A673 (cell line): Measurements from ENCODE around the gene CDH1. TPM values are rescaled to one million over a fixed set of nuclear protein-coding genes. Genes with fewer than 3 reads are reported as not detected.
A peak's percentile ranks its signal among the peaks of the same experiment; 100 is the strongest.

Experiments
- BruUV-seq: library from RNA; stranded (reverse); fragments of 400-500 nt; replicated peaks from 2 replicates; lab custom pipeline; 2021; lab: Mats Ljungman, UMichigan
- CTCF ChIA-PET: fragments of 300-600 bp; sonication (Branson Sonifier 250); formaldehyde crosslinking; loops from one replicate; lab custom pipeline; 2022; ENCODE audit warnings: antibody characterized with exemption; lab: Charles Lee
- POLR2A ChIA-PET: fragments of 300-600 bp; sonication (Branson Sonifier 250); formaldehyde crosslinking; loops from one replicate; lab custom pipeline; 2022; ENCODE audit warnings: antibody characterized with exemption; ENCODE audit not compliant: low non-redundant PET; lab: Charles Lee
- DNase-seq: peaks from one replicate; pipeline ENCODE4 v3.0.0-alpha.2; 2015; ENCODE audit warnings: low spot score
- H3K27ac ChIP-seq: fragments of 200-600 bp; sonication (generic); 2 replicates; pipeline ENCODE4 v1.5.1; 2016; ENCODE audit warnings: mixed run types, low read depth, mild to moderate bottlenecking, mixed read lengths, antibody characterized with exemption, low read length; ENCODE audit not compliant: poor library complexity, severe bottlenecking
- H3K27me3 ChIP-seq: fragments of 200-600 bp; sonication (generic); replicated peaks from 2 replicates; pipeline ENCODE4 v1.6.1; 2017; ENCODE audit warnings: mixed run types, low read depth, mild to moderate bottlenecking, mixed read lengths, antibody characterized with exemption, low read length; ENCODE audit not compliant: insufficient read depth, poor library complexity
- H3K36me3 ChIP-seq: fragments of 200-600 bp; sonication (generic); 2 replicates; pipeline ENCODE4 v1.6.1; 2016; ENCODE audit warnings: mixed run types, mild to moderate bottlenecking, mixed read lengths, antibody characterized with exemption, low read length; ENCODE audit not compliant: insufficient read depth, poor library complexity, severe bottlenecking
- H3K4me1 ChIP-seq: fragments of 200-600 bp; sonication (generic); 2 replicates; pipeline ENCODE4 v1.6.1; 2017; ENCODE audit warnings: mixed run types, mild to moderate bottlenecking, mixed read lengths, antibody characterized with exemption, low read length; ENCODE audit not compliant: insufficient read depth, poor library complexity, severe bottlenecking
- H3K4me3 ChIP-seq: fragments of 200-600 bp; sonication (generic); 2 replicates; pipeline ENCODE4 v1.5.1; 2016; ENCODE audit warnings: low read depth, mixed run types, mild to moderate bottlenecking, mixed read lengths, low read length; ENCODE audit not compliant: poor library complexity, severe bottlenecking
- H3K9me3 ChIP-seq: fragments of 200-600 bp; sonication (generic); 2 replicates; pipeline ENCODE4 v1.6.1; 2016; ENCODE audit warnings: mixed run types, low read depth, mild to moderate bottlenecking, mixed read lengths, antibody characterized with exemption, low read length; ENCODE audit not compliant: poor library complexity, severe bottlenecking
- CTCF ChIP-seq: fragments of 300-800, 200-600 bp; sonication (generic); conservative IDR thresholded peaks from 2 replicates; pipeline ENCODE4 v1.5.1; 2017; ENCODE audit warnings: low read depth, mild to moderate bottlenecking, antibody characterized with exemption, low read length, moderate library complexity, mixed read lengths
- EZH2 ChIP-seq: fragments of 200-600 bp; sonication (generic); IDR thresholded peaks from 2 replicates; pipeline ENCODE4 v1.6.1; 2017; ENCODE audit warnings: borderline replicate concordance, low read depth, mild to moderate bottlenecking, mixed read lengths, antibody characterized with exemption, low read length; ENCODE audit not compliant: poor library complexity, severe bottlenecking
- intact Hi-C: fragments of 100-400 bp; cut with micrococcal nuclease; formaldehyde crosslinking; loops from one replicate; pipeline ENCODE4 v1.10.0; 2022; ENCODE audit not compliant: unreplicated experiment
- total RNA-seq: library from RNA; stranded (reverse); gene quantifications from 2 replicates; pipeline ENCODE4 v1.2.3, GENCODE V29; 2021

CDH1 gene
- total RNA-seq, 1 experiment from 2014 or later = 0.06 TPM

GRCh38 chr16:68814516-68814915 is 77.4 kb downstream of the CDH1 start:
- intact Hi-C loops = no loop called here
- Histone ChIP-seq H3K4me3 (no peak overlapping the region), H3K36me3 (no peaks in the 10 kb centered on the region), H3K9me3 (no peaks in the 10 kb centered on the region), H3K4me1 (no peaks in the 10 kb centered on the region), H3K27me3 (no peaks in the 10 kb centered on the region), H3K27ac (no peak overlapping the region)
- POLR2A ChIA-PET = no interaction called here
- CTCF ChIA-PET = no interaction called here
- TF ChIP-seq EZH2 = no peak
- TF ChIP-seq CTCF = no peak
- BruUV-seq = no TSS peak
- DNase-seq = no peak

DNA sequence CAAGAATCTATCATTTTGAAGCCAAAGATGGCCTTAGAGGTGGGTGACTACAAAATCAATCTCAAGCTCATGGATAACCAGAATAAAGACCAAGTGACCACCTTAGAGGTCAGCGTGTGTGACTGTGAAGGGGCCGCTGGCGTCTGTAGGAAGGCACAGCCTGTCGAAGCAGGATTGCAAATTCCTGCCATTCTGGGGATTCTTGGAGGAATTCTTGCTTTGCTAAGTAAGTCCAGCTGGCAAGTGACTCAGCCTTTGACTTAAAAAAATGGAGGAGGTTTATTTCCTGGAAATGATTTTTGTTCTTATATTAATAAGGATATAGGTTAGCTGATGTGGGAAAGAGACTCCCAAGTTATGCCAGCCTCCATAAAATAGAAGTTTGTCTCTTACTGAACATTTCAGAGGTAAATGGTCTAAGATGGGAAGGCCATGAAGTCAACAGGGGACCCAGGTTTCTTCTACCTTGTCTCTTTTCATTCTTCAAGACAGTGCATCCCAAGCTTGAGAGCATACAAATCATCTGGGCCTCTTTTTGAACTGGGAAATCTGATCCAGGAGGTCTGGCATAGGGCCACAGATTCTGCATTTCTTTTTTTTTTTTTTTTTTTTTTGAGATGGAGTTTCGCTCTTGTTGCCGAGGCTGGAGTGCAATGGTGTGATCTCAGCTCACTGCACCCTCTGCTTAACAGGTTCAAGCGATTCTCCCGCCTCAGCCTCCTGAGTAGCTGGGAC is 86.5 kb downstream of the CDH1 start:
- intact Hi-C loops = no loop called here
- H3K27me3 ChIP-seq = no peaks in the 10 kb centered on the region
- H3K9me3 ChIP-seq = no peaks in the 10 kb centered on the region
- H3K4me3 ChIP-seq = no peak overlapping the region
- ChIA-PET POLR2A (no interaction called here), CTCF (no interaction called here)
- no TSS peak for BruUV-seq
- DNase-seq = peak; percentile 11
- H3K27ac ChIP-seq = no peak overlapping the region
- no peak for TF ChIP-seq EZH2
- no peak for TF ChIP-seq CTCF
- no peaks in the 10 kb centered on the region for H3K4me1 ChIP-seq
- H3K36me3 ChIP-seq = no peaks in the 10 kb centered on the region

DNA sequence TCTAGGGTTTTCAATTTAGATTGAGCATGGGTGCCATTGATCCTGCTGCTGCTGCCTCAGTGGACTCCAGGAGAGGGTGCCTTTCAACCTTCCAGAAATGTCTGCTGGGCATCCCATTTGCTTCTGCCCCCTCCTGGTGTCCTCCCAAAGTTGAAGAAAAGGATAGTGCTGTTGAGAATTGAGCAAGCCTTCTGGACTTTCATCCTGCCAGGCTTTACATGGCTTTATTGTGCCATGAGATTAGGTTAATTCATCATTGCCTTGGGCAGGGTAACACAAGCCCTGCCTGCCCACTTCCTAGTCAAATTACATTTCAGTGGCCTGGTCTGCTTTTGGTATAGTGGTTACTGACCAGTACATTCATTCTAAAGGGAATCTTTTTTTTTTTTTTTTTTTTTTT is 88.3 kb downstream of the CDH1 start:
- intact Hi-C loops = no loop called here

More for the DNA sequence above, 88.3 kb downstream of the CDH1 start:
- DNase-seq = no peak
- TF ChIP-seq CTCF (no peak), EZH2 (no peak)
- no peaks in the 10 kb centered on the region for H3K36me3 ChIP-seq
- no TSS peak for BruUV-seq
- no peaks in the 10 kb centered on the region for H3K9me3 ChIP-seq
- H3K4me3 ChIP-seq = no peak overlapping the region
- ChIA-PET CTCF (no interaction called here), POLR2A (no interaction called here)
- no peaks in the 10 kb centered on the region for H3K4me1 ChIP-seq
- no peak overlapping the region for H3K27ac ChIP-seq
- no peaks in the 10 kb centered on the region for H3K27me3 ChIP-seq
